RWPE1 (cell line): Measurements from ENCODE around the gene NADK.
A peak's percentile ranks its signal among the peaks of the same experiment; 100 is the strongest.

ENCODE experiments used
- CTCF ChIA-PET: fragments of 350-600 bp; sonication (Branson Sonifier 250); formaldehyde crosslinking; extraction: SDS; loops from one replicate; lab custom pipeline; 2021; lab: Yijun Ruan, JAX
- POLR2A ChIA-PET: fragments of 400-600 bp; formaldehyde crosslinking; extraction: SDS; loops from one replicate; lab custom pipeline; 2020; ENCODE audit warnings: antibody characterized with exemption; ENCODE audit not compliant: low non-redundant PET; lab: Yijun Ruan, JAX
- DNase-seq: peaks from one replicate; pipeline ENCODE4 v3.0.0; 2012; ENCODE audit warnings: low spot score
- H3K27ac ChIP-seq: fragments of 450-650 bp; 2 replicates; pipeline ENCODE4 v1.5.1; 2017
- TF ChIP-seq, protein P1 (sequence below): fragments of 450-650 bp; conservative IDR thresholded peaks from 2 replicates; pipeline ENCODE4 v1.5.1; 2017; ENCODE audit warnings: low read depth, mild to moderate bottlenecking

Gene NADK

DNA sequence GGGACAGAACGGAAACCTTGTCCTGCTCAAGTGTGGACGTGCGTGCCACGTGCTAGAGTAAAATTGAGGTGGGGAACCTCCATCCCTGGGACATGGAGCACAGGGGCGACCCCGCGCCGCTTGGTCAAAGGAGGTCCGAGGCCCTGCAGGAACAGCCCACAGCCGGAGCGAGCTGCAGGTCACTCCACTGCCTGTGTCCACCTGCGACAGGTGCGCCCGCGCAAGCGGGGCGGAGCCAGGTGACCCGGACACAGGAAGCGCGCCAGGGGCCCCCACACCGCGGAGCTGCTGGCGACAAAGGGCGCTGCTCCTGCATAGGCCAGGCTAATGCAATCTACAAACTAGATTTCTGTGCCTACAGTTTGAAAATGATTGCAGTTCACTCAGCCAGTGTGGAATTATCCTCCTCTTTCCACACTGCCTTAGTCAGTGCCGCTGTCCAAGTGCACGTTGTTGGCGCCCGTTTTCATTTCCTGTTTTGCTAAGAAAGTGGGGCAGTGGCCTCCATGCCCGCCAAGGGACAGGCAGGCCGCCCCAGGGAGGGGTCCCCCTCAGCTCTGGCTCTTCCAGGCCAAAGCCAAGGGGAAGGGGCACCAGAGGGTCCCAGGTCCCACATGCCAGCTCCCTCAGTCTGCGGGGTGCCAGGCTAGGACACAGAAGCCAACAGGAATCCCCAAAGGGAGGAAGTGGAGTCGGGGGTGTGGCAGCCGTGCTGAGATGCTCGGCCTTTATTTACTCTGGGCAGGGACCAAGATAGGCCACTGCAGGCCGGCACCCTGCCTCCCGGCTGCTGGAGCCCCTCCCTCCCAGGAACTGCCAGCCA lies 4.3 kb upstream of the NADK start:
- DNase-seq, result peak; percentile 64
- TF ChIP-seq, protein P1, sequence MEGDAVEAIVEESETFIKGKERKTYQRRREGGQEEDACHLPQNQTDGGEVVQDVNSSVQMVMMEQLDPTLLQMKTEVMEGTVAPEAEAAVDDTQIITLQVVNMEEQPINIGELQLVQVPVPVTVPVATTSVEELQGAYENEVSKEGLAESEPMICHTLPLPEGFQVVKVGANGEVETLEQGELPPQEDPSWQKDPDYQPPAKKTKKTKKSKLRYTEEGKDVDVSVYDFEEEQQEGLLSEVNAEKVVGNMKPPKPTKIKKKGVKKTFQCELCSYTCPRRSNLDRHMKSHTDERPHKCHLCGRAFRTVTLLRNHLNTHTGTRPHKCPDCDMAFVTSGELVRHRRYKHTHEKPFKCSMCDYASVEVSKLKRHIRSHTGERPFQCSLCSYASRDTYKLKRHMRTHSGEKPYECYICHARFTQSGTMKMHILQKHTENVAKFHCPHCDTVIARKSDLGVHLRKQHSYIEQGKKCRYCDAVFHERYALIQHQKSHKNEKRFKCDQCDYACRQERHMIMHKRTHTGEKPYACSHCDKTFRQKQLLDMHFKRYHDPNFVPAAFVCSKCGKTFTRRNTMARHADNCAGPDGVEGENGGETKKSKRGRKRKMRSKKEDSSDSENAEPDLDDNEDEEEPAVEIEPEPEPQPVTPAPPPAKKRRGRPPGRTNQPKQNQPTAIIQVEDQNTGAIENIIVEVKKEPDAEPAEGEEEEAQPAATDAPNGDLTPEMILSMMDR, result no peak
- H3K27ac ChIP-seq, result peak overlapping the region; percentile 91
- ChIA-PET POLR2A (no interaction called here), CTCF (interaction anchor here (0.5 kb wide), 1 partner anchor 264 kb away, joined by 5 read pairs; no protein-coding TSS in a partner anchor)

DNA sequence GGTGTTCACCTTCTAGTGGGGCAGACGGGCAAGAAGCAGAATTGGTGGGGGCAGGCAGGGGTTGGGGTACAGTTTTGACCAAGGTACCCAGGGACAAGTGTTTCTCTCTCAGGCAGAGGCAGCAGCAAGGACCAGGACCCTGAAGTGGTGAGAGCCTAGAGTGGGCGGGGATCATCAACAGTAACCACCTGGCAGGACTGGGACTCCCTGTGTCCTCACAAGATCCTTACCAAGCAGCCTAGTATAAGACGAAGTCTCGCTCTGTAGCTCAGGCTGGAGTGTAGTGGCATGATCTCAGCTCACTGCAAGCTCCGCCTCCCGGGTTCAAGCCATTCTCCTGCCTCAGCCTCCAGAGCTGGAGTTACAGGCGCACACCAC lies 3.2 kb upstream of the NADK start:
- peak overlapping the region; percentile 91 for H3K27ac ChIP-seq
- no peak for DNase-seq
- ChIA-PET POLR2A (no interaction called here), CTCF (no interaction called here)
- TF ChIP-seq, protein P1, result no peak

DNA sequence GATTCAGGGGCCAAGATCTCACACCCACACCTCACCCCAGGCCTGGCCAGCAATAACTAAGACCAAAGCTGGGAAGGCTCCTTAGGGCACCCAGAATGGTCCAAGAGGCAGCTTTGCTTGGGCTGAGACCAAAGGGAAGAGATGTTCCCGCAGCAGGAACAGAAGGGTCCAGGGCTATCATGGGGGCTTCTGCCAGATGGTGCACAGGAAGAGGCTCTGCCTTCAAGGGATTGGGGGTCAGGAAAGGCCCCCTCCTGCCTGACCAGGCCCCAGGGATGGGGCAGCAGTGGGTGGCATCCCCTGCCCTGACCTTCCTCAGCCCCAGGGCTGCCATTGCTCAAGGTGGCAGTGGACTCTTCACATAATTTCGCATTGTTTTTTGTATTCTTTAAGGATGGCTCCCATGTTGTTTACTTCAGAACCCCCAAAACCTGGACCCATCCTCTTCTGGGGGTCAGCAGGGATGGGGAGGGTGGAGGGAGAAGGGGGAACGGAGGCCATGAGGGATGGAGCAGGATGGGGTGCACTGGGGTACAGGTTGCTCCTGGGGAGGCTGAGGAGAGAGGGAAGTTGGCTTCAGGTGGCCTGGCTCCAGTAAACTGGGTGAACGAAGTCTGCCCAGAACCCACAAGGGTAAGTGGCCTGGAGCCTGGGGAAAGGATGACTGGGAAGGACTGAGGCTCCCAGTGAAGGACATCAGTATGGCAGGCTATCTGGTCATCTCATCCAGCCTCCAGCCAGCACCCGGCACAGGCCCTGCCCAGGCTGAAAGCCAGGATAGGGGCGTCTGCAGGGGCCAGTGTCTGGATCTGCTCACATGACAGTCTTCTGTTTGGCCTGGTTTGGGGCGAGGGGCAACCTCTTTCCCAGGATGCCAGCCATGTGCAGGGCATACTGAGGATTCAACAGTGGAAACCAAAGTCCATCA lies 2.6 kb upstream of the NADK start:
- ChIA-PET POLR2A (no interaction called here), CTCF (interaction anchor here (0.7 kb wide), 1 partner anchor 128 kb away, joined by 3 read pairs; no protein-coding TSS in a partner anchor)
- TF ChIP-seq, protein P1, result no peak
- H3K27ac ChIP-seq, result peak overlapping the region; percentile 91
- DNase-seq, result peak; percentile 28

DNA sequence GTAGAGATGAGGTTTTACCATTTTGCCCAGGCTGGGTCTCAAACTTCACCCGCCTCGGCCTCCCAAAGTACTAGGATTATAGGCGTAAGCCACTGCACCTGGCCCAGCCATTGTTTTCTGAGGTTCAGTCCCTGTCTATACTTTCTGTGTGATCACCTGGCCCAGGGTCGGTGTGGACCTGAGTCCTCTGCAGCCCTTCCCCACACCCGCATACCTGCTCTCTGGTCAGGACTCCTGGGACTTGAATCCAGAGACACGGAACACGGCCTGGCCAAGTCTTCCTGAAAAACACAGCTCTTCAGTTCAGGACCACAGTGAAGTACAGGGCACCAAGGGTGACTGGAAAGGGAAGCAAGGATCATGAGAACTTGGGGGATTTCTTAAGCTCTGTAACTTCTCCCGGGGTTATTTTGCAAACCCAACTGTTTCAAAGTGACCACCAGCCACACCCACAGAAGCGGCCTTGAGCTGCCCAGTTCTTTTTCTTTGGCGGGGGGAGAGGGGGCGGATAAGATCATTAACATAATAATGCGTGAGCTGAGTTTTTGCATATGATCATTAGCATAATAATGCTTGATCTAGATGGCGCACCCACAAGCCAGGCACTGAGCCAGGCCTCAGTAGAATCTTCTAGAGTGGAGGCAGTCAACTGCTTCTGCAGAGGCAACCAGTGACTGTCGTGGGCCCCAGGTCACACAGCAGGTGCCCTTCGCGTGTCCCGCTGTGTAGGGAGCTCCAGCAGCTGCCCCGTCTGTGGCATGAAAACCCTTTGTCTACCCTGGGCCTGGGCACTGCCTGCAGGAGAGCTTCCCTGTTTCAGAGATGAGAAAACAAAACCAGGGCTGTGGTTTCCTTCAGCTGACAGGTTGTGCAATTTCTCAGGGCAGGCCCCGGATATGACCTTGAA lies 1.7 kb upstream of the NADK start:
- peak overlapping the region; percentile 91 for H3K27ac ChIP-seq
- DNase-seq, result no peak
- TF ChIP-seq, protein P1, result no peak
- CTCF ChIA-PET, result interaction anchor here (0.7 to 1.7 kb wide), 4 partner anchors 112 to 129 kb away, joined by 3 to 6 read pairs (median 3); no protein-coding TSS in a partner anchor
- POLR2A ChIA-PET, result interaction anchor here (0.8 kb wide), 1 partner anchor 353 kb away, joined by 3 read pairs; no protein-coding TSS in a partner anchor

DNA sequence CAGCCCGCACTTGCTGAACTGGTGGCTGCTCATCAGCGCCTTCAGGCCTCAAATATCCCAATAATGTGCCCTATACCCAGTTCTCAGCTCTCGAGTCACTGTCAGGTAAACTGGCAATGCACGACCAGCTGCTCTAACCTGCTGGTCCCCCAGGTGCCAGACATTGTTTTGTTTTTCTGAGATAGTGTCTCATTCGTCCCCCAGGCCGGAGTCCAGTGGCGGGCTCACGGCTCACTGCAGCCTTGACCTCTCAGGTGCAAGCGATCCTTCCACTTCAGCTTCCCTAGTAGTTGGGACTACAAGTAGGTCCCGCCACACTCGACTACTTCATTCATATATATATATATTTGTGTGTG lies 1.0 kb upstream of the NADK start:
- DNase-seq, result no peak
- TF ChIP-seq, protein P1, result no peak
- peak overlapping the region; percentile 91 for H3K27ac ChIP-seq
- ChIA-PET POLR2A (interaction anchor here (0.6 to 0.8 kb wide), 2 partner anchors 27 to 354 kb away, joined by 3 read pairs; no protein-coding TSS in a partner anchor), CTCF (interaction anchor here (0.7 to 1.7 kb wide), 4 partner anchors 10 to 130 kb away, joined by 3 to 6 read pairs (median 3); no protein-coding TSS in a partner anchor)
